Endothelial cell of umbilical vein (primary cell): ENCODE measurements around the gene HGFAC. TPM values are rescaled to one million over a fixed set of nuclear protein-coding genes. Genes with fewer than 3 reads are reported as not detected.

Source experiments
- BruUV-seq: library from RNA; stranded (reverse); fragments of 400-500 nt; replicated peaks from 2 replicates; lab custom pipeline; 2021; lab: Mats Ljungman, UMichigan
- CTCF ChIA-PET: fragments of 300-600, 350-600 bp; sonication (Branson Sonifier 250); formaldehyde crosslinking; loops from one replicate; lab custom pipeline; 2021; ENCODE audit warnings: antibody characterized with exemption, inconsistent platforms; lab: Charles Lee
- POLR2A ChIA-PET: fragments of 300-600, 350-600 bp; sonication (Branson Sonifier 250); formaldehyde crosslinking; loops from one replicate; lab custom pipeline; 2021; ENCODE audit warnings: antibody characterized with exemption, inconsistent platforms; lab: Charles Lee
- DNase-seq: peaks from one replicate; pipeline ENCODE4 v3.0.0-alpha.2; 2011; ENCODE audit warnings: low read depth, low spot score
- FAIRE-seq: peaks from 2 replicates; lab custom pipeline; 2011; peaks lifted over from hg19 to GRCh38; lab: Jason Lieb, UNC
- H2AFZ ChIP-seq: 2 replicates; pipeline ENCODE4 v1.6.0; 2012; ENCODE audit warnings: low read depth, low read length, control low read depth, inconsistent platforms
- H3K27ac ChIP-seq: 2 replicates; pipeline ENCODE4 v1.5.1; 2011; ENCODE audit warnings: low read depth, mild to moderate bottlenecking, control low read depth, low read length, moderate library complexity; ENCODE audit not compliant: insufficient read depth
- H3K27me3 ChIP-seq, 2 experiments: 2 replicates each; pipeline versions ENCODE4 v1.6.0 to v1.6.1; 2011; ENCODE audit warnings: low read length in 2 of 2, mixed read lengths in 1 of 2; ENCODE audit not compliant: control insufficient read depth in 2 of 2, insufficient read depth in 2 of 2
- H3K36me3 ChIP-seq, 2 experiments: 2 replicates in 1 of 2; 3 replicates in 1 of 2; pipeline ENCODE4 v1.5.1; 2011; ENCODE audit warnings: low read length in 2 of 2, mild to moderate bottlenecking in 1 of 2, moderate library complexity in 1 of 2; ENCODE audit not compliant: control insufficient read depth in 2 of 2, insufficient read depth in 2 of 2; ENCODE audit errors: extremely low read depth in 1 of 2
- H3K4me1 ChIP-seq: 3 replicates; pipeline ENCODE4 v1.5.1; 2011; ENCODE audit warnings: mild to moderate bottlenecking, low read length; ENCODE audit not compliant: control insufficient read depth, insufficient read depth; ENCODE audit errors: extremely low read depth
- H3K4me2 ChIP-seq: 2 replicates; pipeline ENCODE4 v1.6.1; 2011; ENCODE audit warnings: low read length, control low read depth, mixed read lengths; ENCODE audit not compliant: insufficient read depth
- H3K4me3 ChIP-seq, 3 experiments: fragments of 200-600 bp in 1 of 3; sonication (generic), shearing (Covaris generic) in 1 of 3; replicated peaks in 1 of 3; 2 replicates each; pipeline ENCODE4 v1.5.1; 2011 to 2016; ENCODE audit warnings: control low read depth in 3 of 3, low read length in 3 of 3, mild to moderate bottlenecking in 2 of 3, inconsistent platforms in 1 of 3, low read depth in 1 of 3, moderate library complexity in 1 of 3; ENCODE audit not compliant: insufficient read depth in 1 of 3
- H3K79me2 ChIP-seq: 2 replicates; pipeline ENCODE4 v1.6.0; 2012; ENCODE audit warnings: low read length, inconsistent platforms; ENCODE audit not compliant: control insufficient read depth, insufficient read depth
- H3K9ac ChIP-seq: replicated peaks from 2 replicates; pipeline ENCODE3; 2011; ENCODE audit warnings: low read length, control low read depth; ENCODE audit not compliant: insufficient read depth; ENCODE audit errors: extremely low read depth
- H3K9me1 ChIP-seq: replicated peaks from 3 replicates; pipeline ENCODE4 v1.6.0; 2011; ENCODE audit warnings: mild to moderate bottlenecking, low read length; ENCODE audit not compliant: control insufficient read depth, insufficient read depth; ENCODE audit errors: extremely low read depth
- H3K9me3 ChIP-seq: replicated peaks from 2 replicates; pipeline ENCODE4 v1.5.1; 2012; ENCODE audit warnings: low read length, inconsistent platforms; ENCODE audit not compliant: control insufficient read depth, insufficient read depth
- H4K20me1 ChIP-seq: replicated peaks from 2 replicates; pipeline ENCODE3; 2011; ENCODE audit warnings: mild to moderate bottlenecking, low read length; ENCODE audit not compliant: control insufficient read depth, insufficient read depth; ENCODE audit errors: extremely low read depth
- CTCF ChIP-seq, 2 donors: IDR thresholded peaks; 1 replicate in 1 of 2; 2 replicates in 1 of 2; pipeline ENCODE4 v1.5.1; 2011; ENCODE audit warnings: low read length in 2 of 2, mild to moderate bottlenecking in 2 of 2, moderate library complexity in 2 of 2, control low read depth in 1 of 2, inconsistent platforms in 1 of 2, low read depth in 1 of 2; ENCODE audit not compliant: insufficient read depth in 1 of 2; ENCODE audit errors: extremely low read depth in 1 of 2
- EZH2 ChIP-seq: IDR thresholded peaks from 2 replicates; pipeline ENCODE4 v1.6.1; 2012; ENCODE audit warnings: borderline replicate concordance, low read depth, mild to moderate bottlenecking, moderate library complexity, low read length, inconsistent platforms; ENCODE audit not compliant: severe bottlenecking
- FOS ChIP-seq: IDR thresholded peaks from 2 replicates; pipeline ENCODE4 v1.6.1; 2011; ENCODE audit warnings: mild to moderate bottlenecking, low read length, moderate library complexity, borderline replicate concordance; ENCODE audit not compliant: insufficient read depth
- GATA2 ChIP-seq: IDR thresholded peaks from 2 replicates; pipeline ENCODE4 v1.7.0; 2011; ENCODE audit warnings: low read depth, mild to moderate bottlenecking, moderate library complexity, mixed read lengths, low read length; ENCODE audit not compliant: insufficient read length, insufficient read depth
- JUN ChIP-seq: IDR thresholded peaks from 2 replicates; pipeline ENCODE4 v1.6.1; 2011; ENCODE audit warnings: borderline replicate concordance, low read depth; ENCODE audit not compliant: insufficient read length, insufficient read depth
- MAX ChIP-seq: IDR thresholded peaks from 2 replicates; pipeline ENCODE4 v1.6.1; 2011; ENCODE audit not compliant: insufficient read depth, insufficient read length
- MYC ChIP-seq: IDR thresholded peaks from one replicate; pipeline ENCODE4 v1.6.1; 2011; ENCODE audit warnings: mild to moderate bottlenecking, low read depth, low read length
- POLR2A ChIP-seq: IDR thresholded peaks from 2 replicates; pipeline ENCODE4 v1.6.1; 2012; ENCODE audit warnings: low read depth, mild to moderate bottlenecking, control low read depth, low read length
- POLR2AphosphoS5 ChIP-seq: IDR thresholded peaks from 2 replicates; pipeline ENCODE4 v1.6.1; 2012; ENCODE audit warnings: low read depth, mild to moderate bottlenecking, control low read depth, low read length, moderate library complexity; ENCODE audit not compliant: insufficient read depth
- dilution Hi-C: fragments of 300-500 bp; cut with MboI; formaldehyde crosslinking; loops from one replicate; pipeline ENCODE4 v1.15.0; 2019; ENCODE audit warnings: low sequenced_read_pairs; ENCODE audit not compliant: extremely low pct_ligation_motif_present
- intact Hi-C: fragments of 100-400 bp; cut with micrococcal nuclease; formaldehyde crosslinking; loops from one replicate; pipeline ENCODE4 v1.10.0; 2022
- polyA plus RNA-seq, 4 experiments: library from polyadenylated mRNA; depleted of rRNA in 3 of 4; stranded (reverse) in 3 of 4; unstranded in 1 of 4; fragments of >200 nt; gene quantifications; 2 replicates each; pipeline versions ENCODE4 v1.2.1 to v1.2.3, GENCODE V29; 2011 to 2012; ENCODE audit warnings: missing spikeins in 1 of 4
- total RNA-seq: library from RNA; stranded (reverse); gene quantifications from 2 replicates; pipeline ENCODE4 v1.2.3, GENCODE V29; 2021

HGFAC gene
- total and polyA plus RNA-seq, 2 donors (not counting 3 experiments of a cell fraction or from before 2014, with no cell fraction given) = 0.36 to 0.49 TPM

- dilution Hi-C loops (no loop called here), intact Hi-C loops (no loop called here)
- Histone ChIP-seq H3K36me3 (no peaks in the 10 kb centered on the region), H3K4me2 (no peak overlapping the region), H3K9me1 (no peaks in the 10 kb centered on the region), H3K79me2 (no peaks in the 10 kb centered on the region), H3K27ac (no peak overlapping the region), H3K9me3 (no peaks in the 10 kb centered on the region), H3K9ac (no peak overlapping the region), H3K4me3 (no peak overlapping the region), H3K27me3 (no peaks in the 10 kb centered on the region), H3K4me1 (no peaks in the 10 kb centered on the region), H2AFZ (no peak overlapping the region), H4K20me1 (no peaks in the 10 kb centered on the region)
- CTCF ChIA-PET = no interaction called here
- TF ChIP-seq POLR2AphosphoS5 (no peak), POLR2A (no peak), MAX (no peak), FOS (no peak), GATA2 (no peak), CTCF (IDR thresholded peaks at IDR 0.05; ENCODE audit: extremely low read depth in 1 of 2, insufficient read depth in 1 of 2, low read depth in 1 of 2, low read length in 2 of 2) (no peak), MYC (no peak), JUN (no peak), EZH2 (no peak)
- BruUV-seq = no TSS peak
- POLR2A ChIA-PET = no interaction called here
- no peak for FAIRE-seq
- no peak for DNase-seq
Observed at GRCh38 chr4:3446631-3447320, 5.0 kb downstream of the HGFAC start.
